Uterus (tissue), 4 donors: ENCODE results near the gene IER3. TPM values are rescaled to one million over a fixed set of nuclear protein-coding genes. Genes with fewer than 3 reads are reported as not detected.

Experiments used
- DNase-seq, 2 donors: peaks; one replicate each; pipeline ENCODE4 v3.0.0-alpha.2; 2019 to 2020
- H3K27ac ChIP-seq, 2 donors: fragments of 200-600 bp; sonication (generic); 1 replicate in 1 of 2; 2 replicates in 1 of 2; pipeline ENCODE4 v1.5.1; 2016 to 2018
- H3K27me3 ChIP-seq, 2 donors: fragments of 200-600 bp; sonication (generic); one replicate each; pipeline ENCODE4 v1.5.1; 2018 to 2019; ENCODE audit warnings: control low read depth in 1 of 2
- H3K36me3 ChIP-seq, 2 donors: fragments of 200-600 bp; sonication (generic); one replicate each; pipeline ENCODE4 v1.5.1; 2019; ENCODE audit warnings: control low read depth in 1 of 2
- H3K4me1 ChIP-seq, 2 donors: fragments of 200-600 bp; sonication (generic); one replicate each; pipeline ENCODE4 v1.5.1; 2018 to 2019; ENCODE audit warnings: control low read depth in 1 of 2
- H3K4me3 ChIP-seq, 2 donors: fragments of 200-600 bp; sonication (generic); 1 replicate in 1 of 2; 2 replicates in 1 of 2; pipeline ENCODE4 v1.5.1; 2018 to 2019; ENCODE audit warnings: mild to moderate bottlenecking in 1 of 2
- H3K9me3 ChIP-seq, 2 donors: fragments of 200-600 bp; sonication (generic); one replicate each; pipeline ENCODE4 v1.5.1; 2019; ENCODE audit warnings: control low read depth in 1 of 2
- POLR2A ChIP-seq, 2 donors: fragments of 450-650 bp; IDR thresholded peaks; one replicate each; pipeline ENCODE4 v1.6.1; 2016; ENCODE audit warnings: antibody characterized with exemption in 2 of 2, mild to moderate bottlenecking in 1 of 2, moderate library complexity in 1 of 2
- intact Hi-C: fragments of 100-400 bp; cut with DNase I; formaldehyde crosslinking; loops from one replicate; pipeline ENCODE4 v1.15.1; 2023; ENCODE audit warnings: low total_unique reads
- total RNA-seq, 4 donors: library from RNA; depleted of rRNA in 3 of 4; stranded (reverse); fragments of >200 nt in 3 of 4; gene quantifications; one replicate each; pipeline versions ENCODE4 v1.1.0 to v1.2.4, GENCODE V29; 2014 to 2023
- TF ChIP-seq, protein P1 (sequence below), 4 experiments: fragments of 200-600 bp in 2 of 4; fragments of 450-650 bp in 2 of 4; sonication (generic) in 2 of 4; IDR thresholded peaks; one replicate each; pipeline ENCODE4 v1.5.1; 2016 to 2019; ENCODE audit warnings: antibody characterized with exemption in 4 of 4, mild to moderate bottlenecking in 2 of 4, moderate library complexity in 1 of 4
- donor health status: DM: yes; HTN: yes; CAD: no.

IER3 gene
- total RNA-seq, 4 donors from 2014 or later = 0.88 to 23.8 (median 10.4) TPM

DNA sequence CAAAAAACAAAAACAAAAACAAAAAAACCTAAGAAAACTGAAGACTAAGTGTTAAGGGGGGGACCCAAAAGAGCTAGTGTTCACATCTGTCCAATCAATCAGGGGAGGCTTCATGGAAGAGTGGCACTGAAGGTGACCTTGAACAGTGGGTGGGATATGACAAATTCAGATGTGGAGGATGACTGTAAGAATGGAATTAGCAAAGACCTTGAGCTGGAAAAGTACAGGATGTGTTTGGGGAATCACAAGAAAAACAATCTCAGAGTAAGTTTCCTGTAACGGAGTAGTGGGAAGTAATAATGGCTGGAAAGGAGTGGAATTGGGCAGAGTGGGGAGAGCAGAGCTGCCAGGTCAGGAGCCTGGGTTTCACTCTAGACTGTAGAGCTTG is 2.9 kb upstream of the IER3 start:
- peaks cover 0 to 6% of the 10 kb centered on the region in 2 donors for H3K4me1 ChIP-seq
- intact Hi-C loops = no loop called here

DNA sequence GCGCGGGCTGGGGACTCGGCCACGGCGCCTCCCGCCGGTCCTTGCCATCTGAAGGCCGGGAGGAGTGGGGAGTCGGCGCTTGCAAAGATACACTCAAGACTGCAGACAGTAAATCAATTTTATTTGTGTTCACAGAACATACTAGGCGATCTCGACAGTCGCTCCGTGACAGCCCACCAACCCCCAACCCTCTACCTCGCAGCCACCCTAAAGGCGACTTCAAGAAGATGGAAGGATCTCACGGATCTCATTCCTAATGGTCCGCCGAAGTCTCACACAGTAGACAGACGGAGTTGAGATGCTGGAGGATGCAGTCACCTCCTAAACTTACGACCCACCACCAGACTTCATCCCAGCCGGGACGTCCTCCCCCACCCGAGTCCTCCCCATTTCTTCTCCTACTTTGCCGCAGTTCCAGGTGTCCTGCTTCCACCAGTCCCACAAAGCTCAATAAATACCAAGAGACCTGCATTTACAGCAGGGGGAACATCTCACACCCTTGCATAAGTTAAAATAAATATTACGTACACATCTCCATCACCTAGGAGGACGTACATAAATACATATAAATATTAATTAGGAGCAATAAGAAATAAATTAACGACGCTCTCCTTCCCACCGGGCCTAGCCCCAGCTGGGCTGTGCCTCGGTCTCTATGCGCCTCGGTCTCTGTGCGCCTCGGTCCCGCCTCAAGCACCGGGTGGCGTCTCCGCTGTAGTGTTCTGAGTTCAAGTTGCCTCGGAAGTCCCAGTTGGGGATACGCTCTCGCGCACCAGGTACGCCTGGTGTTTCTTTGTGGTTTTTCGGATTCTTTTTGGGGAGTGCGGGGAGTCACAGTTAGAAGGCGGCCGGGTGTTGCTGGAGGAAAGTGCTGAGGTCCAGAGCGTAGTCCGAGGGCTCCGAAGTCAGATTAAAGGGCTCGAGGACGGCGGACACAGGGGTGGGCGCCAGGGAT is 971 bp downstream of the IER3 start:
- Histone ChIP-seq H3K4me1 (peaks cover 8 to 12% of the 10 kb centered on the region in 2 donors), H3K4me3 (peak overlapping the region; percentile 81 to 88), H3K9me3 (no peaks in the 10 kb centered on the region), H3K27ac (peak overlapping the region; percentile 96 to 99), H3K36me3 (no peaks in the 10 kb centered on the region), H3K27me3 (no peaks in the 10 kb centered on the region)
- intact Hi-C loops = loop anchor here (5.0 kb wide), 1 partner anchor 134 kb away; no protein-coding TSS in a partner anchor
- DNase-seq = peak; percentile 43 to 60
- no peak for TF ChIP-seq POLR2A (IDR thresholded peaks at IDR 0.05)
- TF ChIP-seq, protein P1, sequence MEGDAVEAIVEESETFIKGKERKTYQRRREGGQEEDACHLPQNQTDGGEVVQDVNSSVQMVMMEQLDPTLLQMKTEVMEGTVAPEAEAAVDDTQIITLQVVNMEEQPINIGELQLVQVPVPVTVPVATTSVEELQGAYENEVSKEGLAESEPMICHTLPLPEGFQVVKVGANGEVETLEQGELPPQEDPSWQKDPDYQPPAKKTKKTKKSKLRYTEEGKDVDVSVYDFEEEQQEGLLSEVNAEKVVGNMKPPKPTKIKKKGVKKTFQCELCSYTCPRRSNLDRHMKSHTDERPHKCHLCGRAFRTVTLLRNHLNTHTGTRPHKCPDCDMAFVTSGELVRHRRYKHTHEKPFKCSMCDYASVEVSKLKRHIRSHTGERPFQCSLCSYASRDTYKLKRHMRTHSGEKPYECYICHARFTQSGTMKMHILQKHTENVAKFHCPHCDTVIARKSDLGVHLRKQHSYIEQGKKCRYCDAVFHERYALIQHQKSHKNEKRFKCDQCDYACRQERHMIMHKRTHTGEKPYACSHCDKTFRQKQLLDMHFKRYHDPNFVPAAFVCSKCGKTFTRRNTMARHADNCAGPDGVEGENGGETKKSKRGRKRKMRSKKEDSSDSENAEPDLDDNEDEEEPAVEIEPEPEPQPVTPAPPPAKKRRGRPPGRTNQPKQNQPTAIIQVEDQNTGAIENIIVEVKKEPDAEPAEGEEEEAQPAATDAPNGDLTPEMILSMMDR (IDR thresholded peaks at IDR 0.05) = no peak

More for the DNA sequence above, 2.9 kb upstream of the IER3 start:
- Histone ChIP-seq H3K27ac (peak overlapping the region; percentile 15 to 60), H3K36me3 (no peaks in the 10 kb centered on the region), H3K4me3 (no peak overlapping the region), H3K27me3 (no peaks in the 10 kb centered on the region), H3K9me3 (no peaks in the 10 kb centered on the region)
- TF ChIP-seq, protein P1 (IDR thresholded peaks at IDR 0.05) = no peak
- TF ChIP-seq POLR2A (IDR thresholded peaks at IDR 0.05) = no peak
- DNase-seq = no peak

DNA sequence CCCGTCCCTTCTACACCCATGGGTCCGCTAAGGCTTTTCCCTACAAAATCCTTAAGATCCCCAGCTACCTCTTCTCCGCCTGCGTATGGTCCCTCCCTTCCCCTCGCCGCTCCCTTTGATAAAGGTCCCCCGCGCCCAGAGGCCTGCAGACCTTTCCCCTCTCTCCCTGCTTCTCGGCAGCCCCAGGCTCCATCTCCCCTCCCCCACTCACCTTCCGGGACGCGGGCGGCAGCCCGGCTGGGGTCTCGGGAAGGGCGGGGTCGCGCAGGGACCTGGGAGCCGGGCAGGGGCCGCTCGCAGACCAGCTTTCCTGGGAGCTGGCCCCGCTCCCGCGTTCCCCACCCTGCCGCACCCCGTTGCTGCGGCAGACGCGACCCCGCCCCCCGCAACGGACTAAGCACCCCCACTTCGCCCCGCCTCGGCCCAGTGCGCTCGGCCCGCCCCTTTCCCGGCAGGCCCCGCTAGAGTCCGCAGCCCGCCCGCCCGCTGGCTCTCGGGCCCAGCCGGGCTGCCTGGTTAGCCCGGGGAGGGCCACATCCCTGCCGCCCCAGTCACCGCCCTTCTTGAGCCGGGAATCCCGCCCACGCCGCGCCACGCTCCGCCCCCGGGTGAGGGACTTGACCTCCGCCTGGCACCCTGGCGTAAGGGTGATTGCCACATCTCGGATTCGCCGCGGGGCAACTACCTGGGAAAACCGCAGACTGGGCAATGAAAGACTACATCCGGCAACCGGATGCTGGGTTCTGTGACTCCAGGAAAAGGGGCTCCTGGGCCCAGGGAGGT is 1.8 kb downstream of the IER3 start, which contains the start of gene FLOT1:
TSS of gene FLOT1 (minus strand) at position 372 of the 783 bp plus-strand sequence. CDS start 498 bp downstream, outside the sequence.
- Histone ChIP-seq H3K4me1 (peaks cover 8 to 12% of the 10 kb centered on the region in 2 donors), H3K27me3 (no peaks in the 10 kb centered on the region), H3K4me3 (peak within 1 kb of the TSS; percentile 81 to 88), H3K27ac (peak within 1 kb of the TSS; percentile 96 to 99), H3K36me3 (no peaks in the 10 kb centered on the region), H3K9me3 (no peaks in the 10 kb centered on the region)
- intact Hi-C loops = loop anchor here (5.0 kb wide), 1 partner anchor 135 kb away; no protein-coding TSS in a partner anchor
- DNase-seq = peak; percentile 96
- peak; percentile 60 to 67 for TF ChIP-seq POLR2A (IDR thresholded peaks at IDR 0.05)
- TF ChIP-seq, protein P1 (IDR thresholded peaks at IDR 0.05) = peak in 2 of 4 experiments; percentile 1 to 12

DNA sequence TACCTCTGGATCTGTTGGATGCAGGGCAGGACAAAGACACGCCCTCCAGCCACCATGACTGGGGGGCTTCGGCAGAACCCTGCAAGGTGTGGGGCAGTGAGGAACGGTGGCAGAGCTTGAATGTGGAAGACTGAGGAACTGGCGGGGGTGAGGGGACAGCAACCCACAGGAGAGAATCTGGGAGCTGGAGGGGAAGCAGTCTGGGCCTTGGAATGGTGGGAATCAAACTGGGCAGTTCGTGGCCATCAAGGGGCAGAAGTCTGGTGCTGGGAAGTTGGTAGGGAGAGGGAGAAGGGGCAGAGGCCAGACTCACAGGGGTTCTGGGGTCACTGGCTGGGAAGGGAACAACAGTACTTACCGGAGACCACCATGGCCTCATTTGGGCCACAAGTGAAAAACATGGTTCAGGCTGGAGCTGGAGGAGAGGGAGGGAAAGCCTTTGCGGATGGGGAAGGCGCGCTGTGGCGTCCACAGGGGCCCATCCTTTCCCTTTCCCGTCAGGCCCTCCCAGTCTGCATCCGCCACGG is 2.5 kb downstream of the IER3 start:
- DNase-seq = no peak
- TF ChIP-seq, protein P1 (IDR thresholded peaks at IDR 0.05) = no peak
- no peak for TF ChIP-seq POLR2A (IDR thresholded peaks at IDR 0.05)
- Histone ChIP-seq H3K36me3 (no peaks in the 10 kb centered on the region), H3K27ac (peak overlapping the region; percentile 96 to 99), H3K4me3 (peak overlapping the region; percentile 81 to 88), H3K27me3 (no peaks in the 10 kb centered on the region), H3K4me1 (peaks cover 8 to 12% of the 10 kb centered on the region in 2 donors), H3K9me3 (no peaks in the 10 kb centered on the region)
- intact Hi-C loops = loop anchor here (5.0 kb wide), 1 partner anchor 135 kb away; no protein-coding TSS in a partner anchor
